ENCODE results near the gene NXF3. TPM values are rescaled to one million over a fixed set of nuclear protein-coding genes. Genes with fewer than 3 reads are reported as not detected.

The NXF3 gene
- total RNA-seq, 1 donor from 2014 or later = not detected

Other genes starting within 250 kb of the NXF3 start
- gene RAB40AL, start 155.9 kb downstream of the NXF3 start, total RNA-seq = 0.25 TPM in 1 of 2 replicates, not detected in the other
- gene BEX1, start 29.0 kb downstream of the NXF3 start, total RNA-seq = 15.5 and 16.6 TPM in 2 replicates
- 42.9 and 43.4 TPM in 2 replicates for gene BEX4, start 122.0 kb upstream of the NXF3 start, total RNA-seq
- 62.2 and 68.4 TPM in 2 replicates for gene TCEAL8, start 162.0 kb upstream of the NXF3 start, total RNA-seq
- 0.36 TPM in 1 of 2 replicates, not detected in the other for gene TCEAL5, start 183.6 kb upstream of the NXF3 start, total RNA-seq
- gene BEX2, start 217.8 kb upstream of the NXF3 start, total RNA-seq = 10.0 and 12.6 TPM in 2 replicates
- 7.6 and 9.4 TPM in 2 replicates for gene TCEAL7, start 237.1 kb upstream of the NXF3 start, total RNA-seq

All from astrocyte (in vitro differentiated cells and primary cell).